H1 (cell line): ENCODE data around the gene SYF2. TPM values are rescaled to one million over a fixed set of nuclear protein-coding genes. Genes with fewer than 3 reads are reported as not detected.

Source experiments
- CTCF ChIA-PET: fragments of 300-600 bp; sonication (Branson Sonifier 250); formaldehyde crosslinking; loops from one replicate; lab custom pipeline; 2021; ENCODE audit not compliant: partially characterized antibody; lab: Charles Lee
- POLR2A ChIA-PET: fragments of 300-600 bp; sonication (Branson Sonifier 250); formaldehyde crosslinking; loops from one replicate; lab custom pipeline; 2021; ENCODE audit warnings: inconsistent platforms; ENCODE audit not compliant: partially characterized antibody; lab: Charles Lee
- DNase-seq, 2 experiments: peaks; one replicate each; pipeline versions ENCODE4 v3.0.0 to v3.0.0-alpha.2; 2010 to 2022; ENCODE audit warnings: low spot score in 2 of 2, low read depth in 1 of 2, mixed read lengths in 1 of 2
- FAIRE-seq: peaks from 2 replicates; lab custom pipeline; 2011; peaks lifted over from hg19 to GRCh38; lab: Jason Lieb, UNC
- H2AFZ ChIP-seq: 2 replicates; pipeline ENCODE4 v1.8.1; 2012; ENCODE audit warnings: low read length, inconsistent platforms
- H2AK5ac ChIP-seq: 2 replicates; pipeline ENCODE4 v1.6.1; 2013; ENCODE audit warnings: low read depth, low read length
- H2BK120ac ChIP-seq: replicated peaks from 2 replicates; pipeline ENCODE3; 2013; ENCODE audit warnings: low read depth, low read length, inconsistent platforms
- H2BK12ac ChIP-seq: 2 replicates; pipeline ENCODE4 v1.6.1; 2013; ENCODE audit warnings: low read depth, low read length
- H2BK15ac ChIP-seq: 2 replicates; pipeline ENCODE4 v1.6.1; 2013; ENCODE audit warnings: low read length
- H2BK20ac ChIP-seq: 2 replicates; pipeline ENCODE4 v1.6.1; 2013; ENCODE audit warnings: low read length
- H2BK5ac ChIP-seq: 2 replicates; pipeline ENCODE4 v1.6.1; 2013; ENCODE audit warnings: low read depth, low read length
- H3K14ac ChIP-seq: 2 replicates; pipeline ENCODE4 v1.6.1; 2013; ENCODE audit warnings: inconsistent platforms; ENCODE audit not compliant: insufficient read length
- H3K18ac ChIP-seq: 2 replicates; pipeline ENCODE4 v1.6.1; 2013; ENCODE audit warnings: low read length; ENCODE audit errors: extremely low read depth
- H3K23ac ChIP-seq: 2 replicates; pipeline ENCODE4 v1.6.1; 2013; ENCODE audit warnings: inconsistent platforms; ENCODE audit not compliant: insufficient read length
- H3K23me2 ChIP-seq: 2 replicates; pipeline ENCODE4 v1.6.1; 2013; ENCODE audit warnings: low read depth, low read length
- H3K27ac ChIP-seq: 2 replicates; pipeline ENCODE4 v1.6.1; 2011; ENCODE audit warnings: low read depth, low read length, inconsistent platforms
- H3K27me3 ChIP-seq, 4 experiments: replicated peaks in 1 of 4; 1 replicate in 1 of 4; 2 replicates in 3 of 4; pipeline versions ENCODE4 v1.6.1 to v1.8.1; 2011 to 2013; ENCODE audit warnings: low read length in 3 of 4, mild to moderate bottlenecking in 3 of 4, inconsistent platforms in 2 of 4, mixed read lengths in 2 of 4, moderate library complexity in 1 of 4; ENCODE audit not compliant: control insufficient read depth in 3 of 4, insufficient read depth in 3 of 4; ENCODE audit errors: extremely low read depth in 1 of 4
- H3K36me3 ChIP-seq, 4 experiments: 2 replicates each; pipeline versions ENCODE4 v1.6.1 to v1.8.1; 2011 to 2013; ENCODE audit warnings: mild to moderate bottlenecking in 4 of 4, low read length in 3 of 4, moderate library complexity in 2 of 4, control low read depth in 1 of 4, inconsistent platforms in 1 of 4; ENCODE audit not compliant: insufficient read depth in 4 of 4, control insufficient read depth in 2 of 4
- H3K4ac ChIP-seq: replicated peaks from 2 replicates; pipeline ENCODE3; 2013; ENCODE audit warnings: low read length, low read depth, mixed read lengths, inconsistent platforms; ENCODE audit not compliant: insufficient read length
- H3K4me1 ChIP-seq, 4 experiments: replicated peaks in 1 of 4; 1 replicate in 1 of 4; 2 replicates in 3 of 4; pipeline versions ENCODE4 v1.6.1 to v1.8.1; 2011 to 2013; ENCODE audit warnings: low read length in 3 of 4, inconsistent platforms in 2 of 4, mixed read lengths in 1 of 4; ENCODE audit not compliant: insufficient read depth in 4 of 4, control insufficient read depth in 3 of 4
- H3K4me2 ChIP-seq, 2 experiments: 2 replicates each; pipeline versions ENCODE4 v1.6.1 to v1.8.1; 2011 to 2013; ENCODE audit warnings: low read depth in 2 of 2, low read length in 2 of 2, control low read depth in 1 of 2, inconsistent platforms in 1 of 2, mild to moderate bottlenecking in 1 of 2; ENCODE audit not compliant: insufficient read depth in 1 of 2
- H3K4me3 ChIP-seq, 4 experiments: fragments of 200-600, 300-600 bp in 1 of 4; sonication (generic), shearing (Covaris generic), sonication (Bioruptor Twin) in 1 of 4; 2 replicates each; pipeline versions ENCODE4 v1.5.1 to v1.8.1; 2011 to 2016; ENCODE audit warnings: low read length in 4 of 4, low read depth in 3 of 4, control low read depth in 2 of 4, inconsistent platforms in 2 of 4, mild to moderate bottlenecking in 2 of 4, mixed read lengths in 1 of 4, moderate library complexity in 1 of 4; ENCODE audit not compliant: insufficient read depth in 2 of 4; ENCODE audit errors: extremely low read depth in 1 of 4
- H3K56ac ChIP-seq: replicated peaks from 2 replicates; pipeline ENCODE3; 2013; ENCODE audit warnings: low read depth, mild to moderate bottlenecking, mixed read lengths, low read length, inconsistent platforms; ENCODE audit not compliant: insufficient read length
- H3K79me1 ChIP-seq: 2 replicates; pipeline ENCODE4 v1.6.1; 2013; ENCODE audit warnings: low read depth, low read length, control low read depth
- H3K79me2 ChIP-seq, 2 experiments: 2 replicates each; pipeline versions ENCODE4 v1.6.1 to v1.8.1; 2012 to 2013; ENCODE audit warnings: low read length in 2 of 2, mild to moderate bottlenecking in 2 of 2, inconsistent platforms in 1 of 2; ENCODE audit not compliant: insufficient read depth in 2 of 2, control insufficient read depth in 1 of 2
- H3K9ac ChIP-seq, 4 experiments: replicated peaks in 1 of 4; 1 replicate in 1 of 4; 2 replicates in 3 of 4; pipeline versions ENCODE4 v1.6.1 to v1.8.1; 2011 to 2013; ENCODE audit warnings: low read depth in 3 of 4, low read length in 3 of 4, control low read depth in 2 of 4, mild to moderate bottlenecking in 2 of 4, moderate library complexity in 2 of 4, inconsistent platforms in 1 of 4; ENCODE audit errors: extremely low read depth in 1 of 4
- H3K9me3 ChIP-seq, 2 experiments: 2 replicates each; pipeline versions ENCODE4 v1.6.1 to v1.8.1; 2012 to 2013; ENCODE audit warnings: mild to moderate bottlenecking in 2 of 2, moderate library complexity in 2 of 2, control low read depth in 1 of 2, inconsistent platforms in 1 of 2, low read depth in 1 of 2, low read length in 1 of 2, mixed read lengths in 1 of 2; ENCODE audit not compliant: insufficient read depth in 2 of 2
- H4K20me1 ChIP-seq, 2 experiments: replicated peaks in 1 of 2; 2 replicates each; pipeline versions ENCODE3 to v1.8.1; 2011 to 2013; ENCODE audit warnings: inconsistent platforms in 2 of 2, low read length in 2 of 2, mild to moderate bottlenecking in 1 of 2; ENCODE audit not compliant: insufficient read depth in 2 of 2, control insufficient read depth in 1 of 2
- H4K5ac ChIP-seq: 2 replicates; pipeline ENCODE4 v1.6.1; 2013; ENCODE audit warnings: low read length, low read depth, mixed read lengths, inconsistent platforms; ENCODE audit not compliant: insufficient read length
- H4K8ac ChIP-seq: 2 replicates; pipeline ENCODE4 v1.8.0; 2013; ENCODE audit warnings: mild to moderate bottlenecking, moderate library complexity, low read length, inconsistent platforms; ENCODE audit not compliant: insufficient read depth; ENCODE audit errors: extremely low read depth
- H4K91ac ChIP-seq: replicated peaks from 2 replicates; pipeline ENCODE3; 2013; ENCODE audit warnings: low read length, mixed read lengths, inconsistent platforms; ENCODE audit not compliant: insufficient read length
- BCL11A ChIP-seq, 2 experiments: IDR thresholded peaks; one replicate each; pipeline ENCODE4 v1.6.1; 2011; ENCODE audit warnings: low read depth in 2 of 2, low read length in 2 of 2, mild to moderate bottlenecking in 2 of 2
- CHD2 ChIP-seq: IDR thresholded peaks from 2 replicates; pipeline ENCODE4 v1.6.1; 2012; ENCODE audit warnings: low read length, improper control_type of control experiment
- CREB1 ChIP-seq: IDR thresholded peaks from 2 replicates; pipeline ENCODE4 v1.6.1; 2012; ENCODE audit warnings: inconsistent platforms
- HDAC6 ChIP-seq: IDR thresholded peaks from one replicate; pipeline ENCODE4 v1.7.1; 2012; ENCODE audit warnings: low read depth, mild to moderate bottlenecking, inconsistent platforms, low read length, moderate library complexity
- JUN ChIP-seq: IDR thresholded peaks from 2 replicates; pipeline ENCODE4 v1.6.1; 2011; ENCODE audit warnings: low read depth, mild to moderate bottlenecking, improper control_type of control experiment, low read length
- NANOG ChIP-seq: IDR thresholded peaks from 2 replicates; pipeline ENCODE4 v1.6.1; 2011; ENCODE audit warnings: low read length, low read depth, mild to moderate bottlenecking, inconsistent platforms; ENCODE audit not compliant: insufficient read depth, poor library complexity, severe bottlenecking
- RAD21 ChIP-seq, 2 experiments: IDR thresholded peaks in 1 of 2; conservative IDR thresholded peaks in 1 of 2; 2 replicates each; pipeline ENCODE4 v1.6.1; 2011; ENCODE audit warnings: low read depth in 2 of 2, low read length in 2 of 2, improper control_type of control experiment in 1 of 2, inconsistent platforms in 1 of 2, mild to moderate bottlenecking in 1 of 2, moderate library complexity in 1 of 2
- SIX5 ChIP-seq: IDR thresholded peaks from 2 replicates; pipeline ENCODE4 v1.6.1; 2011; ENCODE audit warnings: mild to moderate bottlenecking, low read depth, low read length
- TAF1 ChIP-seq: IDR thresholded peaks from 2 replicates; pipeline ENCODE4 v1.6.1; 2011; ENCODE audit warnings: mild to moderate bottlenecking, low read depth, low read length
- USF2 ChIP-seq: IDR thresholded peaks from 2 replicates; pipeline ENCODE4 v1.6.1; 2011; ENCODE audit warnings: low read length, improper control_type of control experiment
- YY1 ChIP-seq: IDR thresholded peaks from 2 replicates; pipeline ENCODE4 v1.6.1; 2011; ENCODE audit warnings: low read depth, mild to moderate bottlenecking, low read length
- WGBS, 2 experiments: shearing (Covaris generic) in 1 of 2; methylation state at CpG; one replicate each; pipeline versions ENCODE4 v1.1.6 to v1.1.7; 2013 to 2015; ENCODE audit warnings: low lambda C conversion rate in 2 of 2, mixed read lengths in 2 of 2, inconsistent platforms in 1 of 2, low coverage in 1 of 2, missing lambda C conversion rate in 1 of 2; ENCODE audit not compliant: insufficient replicate concordance in 2 of 2, insufficient coverage in 1 of 2, insufficient read length in 1 of 2; ENCODE audit errors: extremely low coverage in 1 of 2, missing lambda C conversion rate in 1 of 2; 5-methylcytosine and 5-hydroxymethylcytosine counted together
- polyA plus RNA-seq, 7 experiments: library from polyadenylated mRNA; depleted of rRNA in 3 of 7; stranded (reverse) in 5 of 7; unstranded in 2 of 7; fragments of >200 nt in 5 of 7; fragments of 200-250 nt in 2 of 7; gene quantifications; 1 replicate in 5 of 7; 2 replicates in 1 of 7; 4 replicates in 1 of 7; pipeline versions ENCODE4 v1.2.1 to v1.2.3, GENCODE V29; 2011 to 2013; ENCODE audit warnings: missing spikeins in 2 of 7, mixed read lengths in 2 of 7
- total RNA-seq: library from RNA; stranded (reverse); fragmentation: NEBNext Ultra II Directional; extraction: Animal tissue kit (Norgen Biotek cat#: 25700); gene quantifications from 2 replicates; pipeline ENCODE4 v1.2.1, GENCODE V29; 2021
- TF ChIP-seq, protein P1 (sequence below): IDR thresholded peaks from 2 replicates; pipeline ENCODE4 v1.6.1; 2012; ENCODE audit warnings: inconsistent platforms

SYF2 gene
- total and polyA plus RNA-seq, 2 of the 8 experiments (the other 6 are each of a cell fraction or from before 2014, with no cell fraction given): 7.5 to 33.0 TPM

DNA sequence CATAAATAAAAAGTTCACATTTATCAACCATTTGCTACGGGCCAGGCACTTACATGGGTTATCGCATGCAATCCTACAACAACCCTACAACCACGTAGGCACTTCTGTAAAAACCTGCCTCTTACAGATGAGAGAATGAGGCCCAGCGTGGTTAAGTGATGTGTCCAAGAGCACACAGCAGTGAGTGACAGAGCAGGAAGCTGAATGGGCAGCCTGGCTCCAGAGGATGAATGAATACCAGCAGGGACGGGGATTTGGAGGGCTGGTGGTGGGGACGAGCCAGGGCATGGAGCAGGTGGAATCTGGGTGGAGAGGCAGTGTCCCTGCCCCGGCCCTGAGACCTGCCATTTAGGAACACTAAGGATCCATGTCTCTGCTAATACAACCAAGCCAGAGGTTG lies 35.5 kb downstream of the SYF2 start:
- H3K27ac ChIP-seq: no peak overlapping the region
- TF ChIP-seq SIX5: no peak
- no peak for TF ChIP-seq CHD2
- TF ChIP-seq JUN: no peak
- no peak for TF ChIP-seq CREB1
- no peak for TF ChIP-seq RAD21 (IDR thresholded peaks at IDR 0.05 in 1 of 2, conservative IDR thresholded peaks at IDR 0.05 in 1 of 2; ENCODE audit: low read depth in 2 of 2, low read length in 2 of 2)
- no peak for TF ChIP-seq TAF1
- TF ChIP-seq NANOG: no peak
- no peak for TF ChIP-seq USF2
- TF ChIP-seq, protein P1, sequence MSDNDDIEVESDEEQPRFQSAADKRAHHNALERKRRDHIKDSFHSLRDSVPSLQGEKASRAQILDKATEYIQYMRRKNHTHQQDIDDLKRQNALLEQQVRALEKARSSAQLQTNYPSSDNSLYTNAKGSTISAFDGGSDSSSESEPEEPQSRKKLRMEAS: no peak
- TF ChIP-seq BCL11A (IDR thresholded peaks at IDR 0.05; ENCODE audit: low read depth in 2 of 2, low read length in 2 of 2): no peak
- no peak for TF ChIP-seq HDAC6
- no peak for TF ChIP-seq YY1

More for the DNA sequence above, 35.5 kb downstream of the SYF2 start:
- no peak overlapping the region for H3K4ac ChIP-seq
- no peak overlapping the region for H3K23ac ChIP-seq
- H4K8ac ChIP-seq: no peak overlapping the region
- H3K4me1 ChIP-seq: peaks cover 2 to 9% (median 4%) of the 10 kb centered on the region in 4 experiments; a peak in 3 of 7 replicates
- WGBS, 2 experiments: 90% methylated on average over 7 of the region's 7 CpGs; no CpG with 5 or more reads in 1 of the 2 experiments
- H2BK120ac ChIP-seq: no peak overlapping the region
- DNase-seq (no peak), FAIRE-seq (no peak)
- H3K18ac ChIP-seq: no peak overlapping the region
- no peak overlapping the region for H3K14ac ChIP-seq
- H3K79me2 ChIP-seq: no peaks in the 10 kb centered on the region
- no peak overlapping the region for H2BK20ac ChIP-seq
- H2AFZ ChIP-seq: no peak overlapping the region
- no peak overlapping the region for H2BK5ac ChIP-seq
- H3K79me1 ChIP-seq: no peaks in the 10 kb centered on the region
- H3K9me3 ChIP-seq: no peaks in the 10 kb centered on the region
- H2AK5ac ChIP-seq: no peak overlapping the region
- H3K23me2 ChIP-seq: peaks cover 4% of the 10 kb centered on the region; the same call in 1 of the 2 replicates
- H4K91ac ChIP-seq: no peak overlapping the region
- no peak overlapping the region for H2BK12ac ChIP-seq
- peaks cover 0 to 4% of the 10 kb centered on the region in 2 experiments for H4K20me1 ChIP-seq
- POLR2A ChIA-PET: interaction anchor here (0.6 to 1.9 kb wide), 2 partner anchors 17 to 36 kb away, joined by 3 to 4 read pairs; partner anchors contain the start of gene SYF2
- H2BK15ac ChIP-seq: no peak overlapping the region
- H3K27me3 ChIP-seq: no peaks in the 10 kb centered on the region
- no peak overlapping the region for H3K4me2 ChIP-seq
- H4K5ac ChIP-seq: no peak overlapping the region
- no peak overlapping the region for H3K4me3 ChIP-seq
- CTCF ChIA-PET: interaction anchor here (0.7 to 1.9 kb wide), 8 partner anchors 8 to 270 kb away, joined by 3 to 6 read pairs (median 3); no protein-coding TSS in a partner anchor
- no peaks in the 10 kb centered on the region for H3K36me3 ChIP-seq
- H3K9ac ChIP-seq: peak overlapping the region in 1 of 4 experiments; percentile 25; a peak in 1 of 7 replicates
- no peak overlapping the region for H3K56ac ChIP-seq
